OCI-LY1 (cell line): ENCODE measurements around the gene GINS3.

Experiments
- EZH2 ChIP-seq: fragments of 200-600 bp; sonication (generic), shearing (Covaris generic); IDR thresholded peaks from 2 replicates; pipeline ENCODE4 v1.8.0; 2017; ENCODE audit warnings: borderline replicate concordance, mixed run types, mild to moderate bottlenecking, antibody characterized with exemption, low read length, moderate library complexity, mixed read lengths
- TF ChIP-seq, protein P1 (sequence below): fragments of 200-600 bp; sonication (generic), shearing (Covaris generic); IDR thresholded peaks from 2 replicates; pipeline ENCODE4 v1.5.1; 2017; ENCODE audit warnings: mild to moderate bottlenecking, antibody characterized with exemption, low read length, moderate library complexity, mixed read lengths

DNA sequence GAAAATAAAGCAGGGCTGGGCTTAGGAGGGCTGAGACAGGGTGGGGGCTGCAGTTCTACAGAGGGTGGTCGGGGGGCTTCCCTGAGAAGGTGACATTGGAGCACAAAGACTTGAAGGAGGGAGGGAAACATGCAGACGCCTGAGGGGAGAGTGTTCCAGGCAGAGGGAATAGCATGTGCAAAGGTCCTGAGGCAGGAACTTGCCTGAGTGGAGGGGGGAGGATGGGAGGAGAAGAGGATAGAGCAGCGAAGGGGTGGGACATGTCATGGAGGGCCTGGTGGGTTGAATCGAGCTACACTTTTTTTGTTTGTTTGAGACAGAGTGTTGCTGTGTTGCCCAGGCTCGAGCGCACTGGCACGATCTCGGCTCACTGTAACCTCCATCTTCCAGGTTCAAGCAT is 33.0 kb downstream of the GINS3 start:
- TF ChIP-seq, protein P1, sequence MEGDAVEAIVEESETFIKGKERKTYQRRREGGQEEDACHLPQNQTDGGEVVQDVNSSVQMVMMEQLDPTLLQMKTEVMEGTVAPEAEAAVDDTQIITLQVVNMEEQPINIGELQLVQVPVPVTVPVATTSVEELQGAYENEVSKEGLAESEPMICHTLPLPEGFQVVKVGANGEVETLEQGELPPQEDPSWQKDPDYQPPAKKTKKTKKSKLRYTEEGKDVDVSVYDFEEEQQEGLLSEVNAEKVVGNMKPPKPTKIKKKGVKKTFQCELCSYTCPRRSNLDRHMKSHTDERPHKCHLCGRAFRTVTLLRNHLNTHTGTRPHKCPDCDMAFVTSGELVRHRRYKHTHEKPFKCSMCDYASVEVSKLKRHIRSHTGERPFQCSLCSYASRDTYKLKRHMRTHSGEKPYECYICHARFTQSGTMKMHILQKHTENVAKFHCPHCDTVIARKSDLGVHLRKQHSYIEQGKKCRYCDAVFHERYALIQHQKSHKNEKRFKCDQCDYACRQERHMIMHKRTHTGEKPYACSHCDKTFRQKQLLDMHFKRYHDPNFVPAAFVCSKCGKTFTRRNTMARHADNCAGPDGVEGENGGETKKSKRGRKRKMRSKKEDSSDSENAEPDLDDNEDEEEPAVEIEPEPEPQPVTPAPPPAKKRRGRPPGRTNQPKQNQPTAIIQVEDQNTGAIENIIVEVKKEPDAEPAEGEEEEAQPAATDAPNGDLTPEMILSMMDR = no peak
- no peak for TF ChIP-seq EZH2
